Endodermal cell (in vitro differentiated cells): ENCODE results near the gene ARHGAP12. TPM values are rescaled to one million over a fixed set of nuclear protein-coding genes. Genes with fewer than 3 reads are reported as not detected.

Source experiments
- DNase-seq: peaks from one replicate; pipeline ENCODE4 v3.0.0-alpha.2; 2017
- H3K27ac ChIP-seq: 2 replicates; pipeline ENCODE4 v1.5.1; 2013; ENCODE audit warnings: mild to moderate bottlenecking, low read depth, low read length, moderate library complexity
- H3K27me3 ChIP-seq: 2 replicates; pipeline ENCODE4 v1.6.1; 2013; ENCODE audit warnings: mild to moderate bottlenecking, low read length, moderate library complexity; ENCODE audit not compliant: insufficient read depth, control insufficient read depth, poor library complexity, severe bottlenecking
- H3K36me3 ChIP-seq: 2 replicates; pipeline ENCODE4 v1.7.0; 2013; ENCODE audit warnings: mild to moderate bottlenecking, low read length, moderate library complexity; ENCODE audit not compliant: control insufficient read depth, insufficient read depth
- H3K4me1 ChIP-seq: one replicate; pipeline ENCODE4 v1.7.0; 2013; ENCODE audit warnings: low read length; ENCODE audit not compliant: control insufficient read depth, insufficient read depth
- H3K4me3 ChIP-seq: 2 replicates; pipeline ENCODE4 v1.5.1; 2013; ENCODE audit warnings: mild to moderate bottlenecking, low read length, moderate library complexity
- H3K9ac ChIP-seq: 2 replicates; pipeline ENCODE4 v1.6.1; 2013; ENCODE audit warnings: mild to moderate bottlenecking, low read length, moderate library complexity; ENCODE audit not compliant: poor library complexity, severe bottlenecking; ENCODE audit errors: extremely low read depth
- H3K9me3 ChIP-seq: 2 replicates; pipeline ENCODE4 v1.6.1; 2013; ENCODE audit warnings: mild to moderate bottlenecking, low read length, moderate library complexity; ENCODE audit not compliant: control insufficient read depth
- H3K27ac Mint-ChIP-seq: 2 replicates; pipeline ENCODE4 v1.8.0; 2020; ENCODE audit warnings: mixed read lengths
- H3K27me3 Mint-ChIP-seq: 2 replicates; pipeline ENCODE4 v1.8.0; 2021; ENCODE audit warnings: mild to moderate bottlenecking, mixed read lengths; ENCODE audit not compliant: insufficient read depth
- H3K36me3 Mint-ChIP-seq: 2 replicates; pipeline ENCODE4 v1.8.0; 2020; ENCODE audit warnings: low read depth, mixed read lengths
- H3K4me1 Mint-ChIP-seq: 2 replicates; pipeline ENCODE4 v1.8.0; 2020; ENCODE audit warnings: mixed read lengths
- H3K4me3 Mint-ChIP-seq: 2 replicates; pipeline ENCODE4 v1.8.0; 2020; ENCODE audit warnings: mild to moderate bottlenecking, moderate library complexity, mixed read lengths
- H3K9me3 Mint-ChIP-seq: 2 replicates; pipeline ENCODE4 v1.8.0; 2020; ENCODE audit warnings: mild to moderate bottlenecking, mixed read lengths
- WGBS, 2 experiments: methylation state at CpG; one replicate each; pipeline versions ENCODE4 v1.1.5 to v1.1.7; 2013; ENCODE audit warnings: missing lambda C conversion rate in 2 of 2, mixed read lengths in 1 of 2; ENCODE audit not compliant: insufficient coverage in 1 of 2, insufficient read length in 1 of 2; 5-methylcytosine and 5-hydroxymethylcytosine counted together
- total RNA-seq, 2 donors: library from RNA; stranded (reverse); fragmentation: NEBNext Ultra II Directional in 1 of 2; extraction: Animal tissue kit (Norgen Biotek cat#: 25700) in 1 of 2; gene quantifications; 2 replicates in 1 of 2; 3 replicates in 1 of 2; pipeline ENCODE4 v1.2.1, GENCODE V29; 2021
- TF ChIP-seq, protein P1 (sequence below): fragments of 200-600 bp; sonication (generic); conservative IDR thresholded peaks from 2 replicates; pipeline ENCODE4 v1.5.0; 2021; ENCODE audit warnings: antibody characterized with exemption, mild to moderate bottlenecking

Gene ARHGAP12
- total RNA-seq, 2 donors from 2014 or later: 49.6 to 49.8 TPM

DNA sequence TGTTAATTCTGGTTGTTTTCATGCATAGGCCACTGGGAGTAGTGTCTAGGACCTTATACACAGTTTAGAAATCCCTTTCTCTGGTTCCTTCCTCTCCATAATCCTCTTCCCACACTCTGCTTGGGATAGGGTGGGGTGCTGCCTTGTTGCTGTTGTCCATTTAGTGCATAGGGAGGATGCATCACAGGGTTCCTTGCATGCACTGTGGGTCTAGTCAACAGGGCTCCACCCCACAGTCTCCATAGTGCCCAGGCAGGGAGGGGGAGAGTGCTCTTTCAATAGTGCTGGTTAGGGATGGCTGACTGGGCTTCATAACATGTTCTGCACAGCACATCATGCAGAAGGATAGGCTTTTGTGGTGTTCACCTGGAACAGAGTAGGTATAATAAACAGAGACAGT lies 81.1 kb downstream of the ARHGAP12 start:
- H3K27ac Mint-ChIP-seq: peak overlapping the region; percentile 14
- H3K4me1 ChIP-seq: peaks cover 31% of the 10 kb centered on the region
- H3K27ac ChIP-seq: no peak overlapping the region
- H3K4me1 Mint-ChIP-seq: peaks cover 69% of the 10 kb centered on the region
- TF ChIP-seq, protein P1, sequence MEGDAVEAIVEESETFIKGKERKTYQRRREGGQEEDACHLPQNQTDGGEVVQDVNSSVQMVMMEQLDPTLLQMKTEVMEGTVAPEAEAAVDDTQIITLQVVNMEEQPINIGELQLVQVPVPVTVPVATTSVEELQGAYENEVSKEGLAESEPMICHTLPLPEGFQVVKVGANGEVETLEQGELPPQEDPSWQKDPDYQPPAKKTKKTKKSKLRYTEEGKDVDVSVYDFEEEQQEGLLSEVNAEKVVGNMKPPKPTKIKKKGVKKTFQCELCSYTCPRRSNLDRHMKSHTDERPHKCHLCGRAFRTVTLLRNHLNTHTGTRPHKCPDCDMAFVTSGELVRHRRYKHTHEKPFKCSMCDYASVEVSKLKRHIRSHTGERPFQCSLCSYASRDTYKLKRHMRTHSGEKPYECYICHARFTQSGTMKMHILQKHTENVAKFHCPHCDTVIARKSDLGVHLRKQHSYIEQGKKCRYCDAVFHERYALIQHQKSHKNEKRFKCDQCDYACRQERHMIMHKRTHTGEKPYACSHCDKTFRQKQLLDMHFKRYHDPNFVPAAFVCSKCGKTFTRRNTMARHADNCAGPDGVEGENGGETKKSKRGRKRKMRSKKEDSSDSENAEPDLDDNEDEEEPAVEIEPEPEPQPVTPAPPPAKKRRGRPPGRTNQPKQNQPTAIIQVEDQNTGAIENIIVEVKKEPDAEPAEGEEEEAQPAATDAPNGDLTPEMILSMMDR: no peak
- no peak overlapping the region for H3K4me3 Mint-ChIP-seq
- H3K9me3 ChIP-seq: no peaks in the 10 kb centered on the region
- H3K9me3 Mint-ChIP-seq: no peaks in the 10 kb centered on the region
- no peaks in the 10 kb centered on the region for H3K27me3 ChIP-seq
- DNase-seq: no peak
- H3K9ac ChIP-seq: no peak overlapping the region
- peaks cover 15% of the 10 kb centered on the region for H3K36me3 Mint-ChIP-seq
- H3K27me3 Mint-ChIP-seq: no peaks in the 10 kb centered on the region
- H3K4me3 ChIP-seq: peak overlapping the region; percentile 61
- peaks cover 7% of the 10 kb centered on the region for H3K36me3 ChIP-seq

DNA sequence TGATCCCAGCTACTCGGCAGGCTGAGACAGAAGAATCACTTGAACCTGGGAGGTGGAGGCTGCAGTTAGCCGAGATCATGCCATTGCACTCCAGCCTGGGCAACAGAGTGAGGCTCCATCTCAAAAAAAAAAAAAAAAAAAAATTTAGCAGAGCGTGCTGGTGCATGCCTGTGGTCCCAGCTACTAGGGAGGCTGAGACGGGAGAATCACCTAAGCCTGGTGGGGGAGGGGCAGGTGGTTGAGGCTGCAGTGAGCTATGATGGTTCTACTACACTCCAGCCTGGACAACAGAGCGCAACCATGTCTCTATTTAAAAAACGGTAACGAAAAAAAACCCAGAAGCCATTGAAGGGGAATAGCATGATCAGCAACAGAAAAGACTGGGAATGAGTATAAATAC lies 89.9 kb downstream of the ARHGAP12 start:
- TF ChIP-seq, protein P1: no peak
- peaks cover 38% of the 10 kb centered on the region for H3K4me1 Mint-ChIP-seq
- no peaks in the 10 kb centered on the region for H3K27me3 Mint-ChIP-seq

DNA sequence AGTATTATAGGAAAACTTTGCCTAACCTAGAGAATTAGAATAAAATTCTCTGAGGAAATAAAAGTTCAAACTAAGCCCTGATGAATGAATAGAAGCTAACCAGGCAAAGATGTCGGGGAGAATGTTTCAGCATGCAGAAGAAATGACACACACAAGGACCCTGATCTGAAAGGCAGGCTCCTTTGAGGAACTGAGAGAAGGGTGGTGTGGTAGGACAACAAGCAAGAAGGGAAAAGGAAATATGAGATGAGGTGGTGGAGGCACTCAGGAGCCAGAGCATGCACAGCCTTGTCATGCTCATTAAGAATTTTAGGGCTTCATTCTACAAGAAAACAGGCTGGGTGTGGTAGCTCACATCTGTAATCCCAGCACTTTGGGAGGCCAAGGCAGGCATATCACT lies 90.6 kb downstream of the ARHGAP12 start:
- peaks cover 13% of the 10 kb centered on the region for H3K4me1 ChIP-seq
- no peak overlapping the region for H3K27ac ChIP-seq
- TF ChIP-seq, protein P1: no peak
- Mint-ChIP-seq H3K4me3 (no peak overlapping the region), H3K27me3 (no peaks in the 10 kb centered on the region), H3K9me3 (no peaks in the 10 kb centered on the region), H3K4me1 (peaks cover 40% of the 10 kb centered on the region), H3K27ac (peak overlapping the region; percentile 52), H3K36me3 (peaks cover 15% of the 10 kb centered on the region)
- H3K4me3 ChIP-seq: no peak overlapping the region
- no peak for DNase-seq
- no peak overlapping the region for H3K9ac ChIP-seq
- no peaks in the 10 kb centered on the region for H3K27me3 ChIP-seq
- H3K36me3 ChIP-seq: peaks cover 27% of the 10 kb centered on the region
- H3K9me3 ChIP-seq: no peaks in the 10 kb centered on the region
- 95 to 100% methylated on average over 1 of the region's 1 CpG for WGBS, 2 experiments

More for the DNA sequence above, 89.9 kb downstream of the ARHGAP12 start:
- Histone ChIP-seq H3K27me3 (no peaks in the 10 kb centered on the region), H3K4me3 (no peak overlapping the region), H3K27ac (no peak overlapping the region), H3K9ac (no peak overlapping the region), H3K4me1 (peaks cover 16% of the 10 kb centered on the region), H3K9me3 (no peaks in the 10 kb centered on the region), H3K36me3 (peaks cover 27% of the 10 kb centered on the region)
- Mint-ChIP-seq H3K4me3 (no peak overlapping the region), H3K27ac (no peak overlapping the region), H3K9me3 (no peaks in the 10 kb centered on the region), H3K36me3 (peaks cover 15% of the 10 kb centered on the region)
- DNase-seq: no peak
- WGBS, 2 experiments: 90 to 100% methylated on average over 4 to 7 of the region's 7 CpGs
